Uterus (tissue), 2 donors: ENCODE results near the gene CD99.

Experiments used
- CTCF ChIP-seq, 4 experiments: fragments of 200-600 bp in 2 of 4; fragments of 450-650 bp in 2 of 4; sonication (generic) in 2 of 4; IDR thresholded peaks; one replicate each; pipeline ENCODE4 v1.5.1; 2016 to 2019; ENCODE audit warnings: antibody characterized with exemption in 4 of 4, mild to moderate bottlenecking in 2 of 4, moderate library complexity in 1 of 4
- POLR2A ChIP-seq, 2 donors: fragments of 450-650 bp; IDR thresholded peaks; one replicate each; pipeline ENCODE4 v1.6.1; 2016; ENCODE audit warnings: antibody characterized with exemption in 2 of 2, mild to moderate bottlenecking in 1 of 2, moderate library complexity in 1 of 2

GRCh38 chrX:2672084-2672483 lies 19.0 kb upstream of the CD99 start:
- TF ChIP-seq CTCF (IDR thresholded peaks at IDR 0.05) = no peak
- no peak for TF ChIP-seq POLR2A (IDR thresholded peaks at IDR 0.05)
